A549 (cell line): ENCODE measurements around the gene LRIG3.

Experiments used
- CHD2 ChIP-seq: fragments of 150-350 bp; IDR thresholded peaks from 2 replicates; pipeline ENCODE4 v1.6.1; 2014; ENCODE audit warnings: low read length; ENCODE audit not compliant: partially characterized antibody
- EHMT2 ChIP-seq: fragments of 200-600 bp; sonication (generic); IDR thresholded peaks from 2 replicates; pipeline ENCODE4 v1.6.1; 2016; ENCODE audit warnings: antibody characterized with exemption, low read depth, mild to moderate bottlenecking, moderate library complexity
- HOXB13 ChIP-seq: fragments of 250-450 bp; sonication (Bioruptor Pico); IDR thresholded peaks from 2 replicates; pipeline ENCODE4 v1.5.0; 2020; ENCODE audit warnings: low read depth, mild to moderate bottlenecking, moderate library complexity
- MAX ChIP-seq: IDR thresholded peaks from 2 replicates; pipeline ENCODE4 v1.6.1; 2012
- NPAS2 ChIP-seq: fragments of 250-450 bp; sonication (Bioruptor Pico); IDR thresholded peaks from 2 replicates; pipeline ENCODE4 v1.8.0; 2022; ENCODE audit warnings: mild to moderate bottlenecking, moderate library complexity, borderline replicate concordance
- POLR2A ChIP-seq: IDR thresholded peaks from 2 replicates; pipeline ENCODE4 v1.6.1; 2012; ENCODE audit warnings: mild to moderate bottlenecking, low read length
- RCOR1 ChIP-seq: fragments of 150-350 bp; IDR thresholded peaks from 2 replicates; pipeline ENCODE4 v1.6.1; 2014; ENCODE audit warnings: antibody characterized with exemption, low read length, low read depth
- USF2 ChIP-seq: fragments of 450-650 bp; IDR thresholded peaks from 2 replicates; pipeline ENCODE4 v1.6.1; 2014; ENCODE audit warnings: antibody characterized with exemption
- TF ChIP-seq, protein P1 (sequence below): fragments of >200 bp; sonication (Bioruptor Twin); formaldehyde crosslinking; IDR thresholded peaks from 3 replicates; pipeline ENCODE4 v1.5.1; 2016
- TF ChIP-seq, protein P2 (sequence below): fragments of 200-600 bp; sonication (generic); IDR thresholded peaks from 2 replicates; pipeline ENCODE4 v1.6.1; 2016; ENCODE audit warnings: antibody characterized with exemption, mild to moderate bottlenecking, moderate library complexity

- no peak for TF ChIP-seq NPAS2 (CRISPR knock-in tag)
- no peak for TF ChIP-seq EHMT2
- TF ChIP-seq, protein P1, sequence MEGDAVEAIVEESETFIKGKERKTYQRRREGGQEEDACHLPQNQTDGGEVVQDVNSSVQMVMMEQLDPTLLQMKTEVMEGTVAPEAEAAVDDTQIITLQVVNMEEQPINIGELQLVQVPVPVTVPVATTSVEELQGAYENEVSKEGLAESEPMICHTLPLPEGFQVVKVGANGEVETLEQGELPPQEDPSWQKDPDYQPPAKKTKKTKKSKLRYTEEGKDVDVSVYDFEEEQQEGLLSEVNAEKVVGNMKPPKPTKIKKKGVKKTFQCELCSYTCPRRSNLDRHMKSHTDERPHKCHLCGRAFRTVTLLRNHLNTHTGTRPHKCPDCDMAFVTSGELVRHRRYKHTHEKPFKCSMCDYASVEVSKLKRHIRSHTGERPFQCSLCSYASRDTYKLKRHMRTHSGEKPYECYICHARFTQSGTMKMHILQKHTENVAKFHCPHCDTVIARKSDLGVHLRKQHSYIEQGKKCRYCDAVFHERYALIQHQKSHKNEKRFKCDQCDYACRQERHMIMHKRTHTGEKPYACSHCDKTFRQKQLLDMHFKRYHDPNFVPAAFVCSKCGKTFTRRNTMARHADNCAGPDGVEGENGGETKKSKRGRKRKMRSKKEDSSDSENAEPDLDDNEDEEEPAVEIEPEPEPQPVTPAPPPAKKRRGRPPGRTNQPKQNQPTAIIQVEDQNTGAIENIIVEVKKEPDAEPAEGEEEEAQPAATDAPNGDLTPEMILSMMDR: no peak
- no peak for TF ChIP-seq USF2
- TF ChIP-seq HOXB13: no peak
- no peak for TF ChIP-seq RCOR1
- TF ChIP-seq, protein P2, sequence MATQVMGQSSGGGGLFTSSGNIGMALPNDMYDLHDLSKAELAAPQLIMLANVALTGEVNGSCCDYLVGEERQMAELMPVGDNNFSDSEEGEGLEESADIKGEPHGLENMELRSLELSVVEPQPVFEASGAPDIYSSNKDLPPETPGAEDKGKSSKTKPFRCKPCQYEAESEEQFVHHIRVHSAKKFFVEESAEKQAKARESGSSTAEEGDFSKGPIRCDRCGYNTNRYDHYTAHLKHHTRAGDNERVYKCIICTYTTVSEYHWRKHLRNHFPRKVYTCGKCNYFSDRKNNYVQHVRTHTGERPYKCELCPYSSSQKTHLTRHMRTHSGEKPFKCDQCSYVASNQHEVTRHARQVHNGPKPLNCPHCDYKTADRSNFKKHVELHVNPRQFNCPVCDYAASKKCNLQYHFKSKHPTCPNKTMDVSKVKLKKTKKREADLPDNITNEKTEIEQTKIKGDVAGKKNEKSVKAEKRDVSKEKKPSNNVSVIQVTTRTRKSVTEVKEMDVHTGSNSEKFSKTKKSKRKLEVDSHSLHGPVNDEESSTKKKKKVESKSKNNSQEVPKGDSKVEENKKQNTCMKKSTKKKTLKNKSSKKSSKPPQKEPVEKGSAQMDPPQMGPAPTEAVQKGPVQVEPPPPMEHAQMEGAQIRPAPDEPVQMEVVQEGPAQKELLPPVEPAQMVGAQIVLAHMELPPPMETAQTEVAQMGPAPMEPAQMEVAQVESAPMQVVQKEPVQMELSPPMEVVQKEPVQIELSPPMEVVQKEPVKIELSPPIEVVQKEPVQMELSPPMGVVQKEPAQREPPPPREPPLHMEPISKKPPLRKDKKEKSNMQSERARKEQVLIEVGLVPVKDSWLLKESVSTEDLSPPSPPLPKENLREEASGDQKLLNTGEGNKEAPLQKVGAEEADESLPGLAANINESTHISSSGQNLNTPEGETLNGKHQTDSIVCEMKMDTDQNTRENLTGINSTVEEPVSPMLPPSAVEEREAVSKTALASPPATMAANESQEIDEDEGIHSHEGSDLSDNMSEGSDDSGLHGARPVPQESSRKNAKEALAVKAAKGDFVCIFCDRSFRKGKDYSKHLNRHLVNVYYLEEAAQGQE: no peak
- TF ChIP-seq MAX: no peak
- no peak for TF ChIP-seq POLR2A
- TF ChIP-seq CHD2: no peak
Measured at GRCh38 chr12:58924652-58925051, 4.3 kb upstream of the LRIG3 start.
